Keratinocyte (primary cell): ENCODE results near the gene DACT3. TPM values are rescaled to one million over a fixed set of nuclear protein-coding genes. Genes with fewer than 3 reads are reported as not detected.

Source experiments
- DNase-seq: peaks from one replicate; pipeline ENCODE4 v3.0.0-alpha.2; 2011; ENCODE audit warnings: low read depth, missing footprints, low spot score
- FAIRE-seq: peaks from 2 replicates; lab custom pipeline; 2011; peaks lifted over from hg19 to GRCh38; lab: Jason Lieb, UNC
- H2AFZ ChIP-seq: 2 replicates; pipeline ENCODE4 v1.6.0; 2012; ENCODE audit warnings: low read length, control low read depth, inconsistent platforms; ENCODE audit not compliant: control insufficient read depth
- H3K27ac ChIP-seq: 2 replicates; pipeline ENCODE4 v1.5.1; 2011; ENCODE audit warnings: low read length; ENCODE audit not compliant: control insufficient read depth, insufficient read depth
- H3K27me3 ChIP-seq: 3 replicates; pipeline ENCODE4 v1.6.0; 2011; ENCODE audit warnings: low read length; ENCODE audit not compliant: control insufficient read depth, insufficient read depth; ENCODE audit errors: extremely low read depth
- H3K36me3 ChIP-seq, 2 experiments: 2 replicates in 1 of 2; 3 replicates in 1 of 2; pipeline ENCODE4 v1.5.1; 2011; ENCODE audit warnings: low read length in 2 of 2, mild to moderate bottlenecking in 1 of 2; ENCODE audit not compliant: control insufficient read depth in 2 of 2, insufficient read depth in 2 of 2; ENCODE audit errors: extremely low read depth in 1 of 2
- H3K4me1 ChIP-seq: 3 replicates; pipeline ENCODE4 v1.5.1; 2011; ENCODE audit warnings: low read length; ENCODE audit not compliant: control insufficient read depth, insufficient read depth; ENCODE audit errors: extremely low read depth
- H3K4me2 ChIP-seq: 3 replicates; pipeline ENCODE4 v1.6.0; 2011; ENCODE audit warnings: low read depth, low read length; ENCODE audit not compliant: control insufficient read depth, insufficient read depth; ENCODE audit errors: extremely low read depth
- H3K4me3 ChIP-seq, 3 experiments: fragments of 200-600 bp in 1 of 3; sonication (generic) in 1 of 3; 2 replicates in 2 of 3; 3 replicates in 1 of 3; pipeline ENCODE4 v1.5.1; 2011 to 2016; ENCODE audit warnings: low read length in 3 of 3, mild to moderate bottlenecking in 3 of 3, control low read depth in 2 of 3, inconsistent platforms in 1 of 3, low read depth in 1 of 3, mixed read lengths in 1 of 3, mixed run types in 1 of 3, moderate library complexity in 1 of 3; ENCODE audit not compliant: control insufficient read depth in 2 of 3, insufficient read depth in 2 of 3; ENCODE audit errors: extremely low read depth in 1 of 3
- H3K79me2 ChIP-seq: 2 replicates; pipeline ENCODE4 v1.6.0; 2012; ENCODE audit warnings: low read length; ENCODE audit not compliant: control insufficient read depth, insufficient read depth
- H3K9ac ChIP-seq: 3 replicates; pipeline ENCODE4 v1.6.0; 2011; ENCODE audit warnings: low read length; ENCODE audit not compliant: control insufficient read depth, insufficient read depth; ENCODE audit errors: extremely low read depth
- H3K9me1 ChIP-seq: 3 replicates; pipeline ENCODE4 v1.6.0; 2011; ENCODE audit warnings: low read length; ENCODE audit not compliant: control insufficient read depth, insufficient read depth; ENCODE audit errors: extremely low read depth
- H3K9me3 ChIP-seq: 2 replicates; pipeline ENCODE4 v1.5.1; 2012; ENCODE audit warnings: low read depth, low read length; ENCODE audit not compliant: control insufficient read depth
- H4K20me1 ChIP-seq: 3 replicates; pipeline ENCODE4 v1.6.0; 2011; ENCODE audit warnings: low read length; ENCODE audit not compliant: control insufficient read depth, insufficient read depth; ENCODE audit errors: extremely low read depth
- CTCF ChIP-seq, 3 experiments: IDR thresholded peaks in 1 of 3; conservative IDR thresholded peaks in 1 of 3; optimal IDR thresholded peaks in 1 of 3; 2 replicates in 2 of 3; 3 replicates in 1 of 3; pipeline versions ENCODE3 to v1.5.1; 2011; ENCODE audit warnings: low read length in 3 of 3, mild to moderate bottlenecking in 3 of 3, moderate library complexity in 2 of 3, control low read depth in 1 of 3, inconsistent platforms in 1 of 3; ENCODE audit not compliant: insufficient read depth in 2 of 3; ENCODE audit errors: extremely low read depth in 1 of 3
- EZH2 ChIP-seq: IDR thresholded peaks from one replicate; pipeline ENCODE4 v1.6.1; 2012; ENCODE audit warnings: inconsistent platforms, mild to moderate bottlenecking, low read length, moderate library complexity
- dilution Hi-C: fragments of 300-500 bp; cut with MboI; formaldehyde crosslinking; loops from one replicate; pipeline ENCODE4 v1.7.0; 2020; ENCODE audit warnings: low sequenced_read_pairs; ENCODE audit not compliant: extremely low pct_ligation_motif_present
- polyA plus RNA-seq, 5 experiments: library from polyadenylated mRNA; depleted of rRNA in 3 of 5; stranded (reverse) in 3 of 5; stranded (forward) in 1 of 5; unstranded in 1 of 5; fragments of >200 nt; gene quantifications; 1 replicate in 1 of 5; 2 replicates in 3 of 5; 3 replicates in 1 of 5; pipeline versions ENCODE4 v1.2.1 to v1.2.3, GENCODE V29; 2011 to 2012; ENCODE audit warnings: missing spikeins in 2 of 5, low read depth in 1 of 5, low replicate concordance in 1 of 5

DACT3 gene
- polyA plus RNA-seq, 1 donor (not counting 4 experiments of a cell fraction or from before 2014, with no cell fraction given) = 0.04 TPM

DNA sequence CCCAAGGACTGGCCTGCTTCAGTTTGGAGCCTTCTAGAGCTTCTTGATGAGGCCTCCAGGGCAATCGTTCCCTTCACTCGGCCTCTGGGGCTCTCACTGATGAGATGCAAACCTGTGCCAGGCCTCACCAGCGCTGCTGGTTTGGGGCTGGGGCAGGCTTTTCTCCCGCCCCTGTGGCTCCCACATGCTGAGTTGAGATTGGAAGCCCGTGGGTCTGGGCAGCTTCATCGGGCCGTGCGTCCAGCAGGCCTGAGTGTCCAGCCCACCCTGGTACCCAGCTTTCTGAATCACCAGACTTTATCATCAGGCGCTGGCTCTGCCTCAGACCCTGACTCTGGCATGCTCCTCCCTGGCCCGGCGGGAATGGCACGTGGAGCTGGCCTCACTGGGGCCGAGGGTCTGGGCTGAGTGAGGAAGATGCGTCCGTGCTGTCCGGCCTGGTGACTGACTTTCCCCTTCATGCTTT is 55.6 kb downstream of the DACT3 start:
- no peaks in the 10 kb centered on the region for H3K9me1 ChIP-seq
- TF ChIP-seq EZH2 = no peak
- TF ChIP-seq CTCF (optimal IDR thresholded peaks at IDR 0.05 in 1 of 3, IDR thresholded peaks at IDR 0.05 in 1 of 3, conservative IDR thresholded peaks at IDR 0.05 in 1 of 3; ENCODE audit: extremely low read depth in 1 of 3, insufficient read depth in 2 of 3, low read length in 3 of 3) = no peak
- dilution Hi-C loops = no loop called here
- peaks cover 28% of the 10 kb centered on the region for H3K4me1 ChIP-seq
- H3K9ac ChIP-seq = no peak overlapping the region
- peaks cover 64% of the 10 kb centered on the region for H3K79me2 ChIP-seq
- FAIRE-seq (no peak), DNase-seq (no peak)
- peaks cover 22% of the 10 kb centered on the region for H4K20me1 ChIP-seq
- H2AFZ ChIP-seq = no peak overlapping the region
- no peak overlapping the region for H3K4me2 ChIP-seq
- H3K9me3 ChIP-seq = no peaks in the 10 kb centered on the region
- no peak overlapping the region for H3K27ac ChIP-seq
- peaks cover 45 to 58% of the 10 kb centered on the region in 2 experiments for H3K36me3 ChIP-seq
- no peaks in the 10 kb centered on the region for H3K27me3 ChIP-seq
- no peak overlapping the region for H3K4me3 ChIP-seq

GRCh38 chr19:46604781-46605355 is 56.1 kb downstream of the DACT3 start:
- H3K27ac ChIP-seq = no peak overlapping the region
- no peak overlapping the region for H2AFZ ChIP-seq
- no peak for FAIRE-seq
- H3K36me3 ChIP-seq = peaks cover 42 to 55% of the 10 kb centered on the region in 2 experiments
- no peaks in the 10 kb centered on the region for H3K27me3 ChIP-seq
- no peaks in the 10 kb centered on the region for H3K9me1 ChIP-seq
- H3K9me3 ChIP-seq = no peaks in the 10 kb centered on the region
- H4K20me1 ChIP-seq = peaks cover 22% of the 10 kb centered on the region
- H3K4me3 ChIP-seq = no peak overlapping the region
- H3K4me2 ChIP-seq = no peak overlapping the region
- H3K79me2 ChIP-seq = peaks cover 64% of the 10 kb centered on the region
- DNase-seq = no peak
- dilution Hi-C loops = no loop called here
- TF ChIP-seq EZH2 = no peak
- TF ChIP-seq CTCF (optimal IDR thresholded peaks at IDR 0.05 in 1 of 3, IDR thresholded peaks at IDR 0.05 in 1 of 3, conservative IDR thresholded peaks at IDR 0.05 in 1 of 3; ENCODE audit: extremely low read depth in 1 of 3, insufficient read depth in 2 of 3, low read length in 3 of 3) = no peak
- H3K4me1 ChIP-seq = peaks cover 28% of the 10 kb centered on the region
- no peak overlapping the region for H3K9ac ChIP-seq
